BJ (cell line): ENCODE data around the gene SLC13A3. TPM values are rescaled to one million over a fixed set of nuclear protein-coding genes. Genes with fewer than 3 reads are reported as not detected.

Source experiments
- CTCF ChIA-PET: fragments of 350-600 bp; formaldehyde crosslinking; extraction: SDS; loops from one replicate; lab custom pipeline; 2021; ENCODE audit warnings: antibody characterized with exemption, inconsistent platforms; lab: Yijun Ruan, JAX
- POLR2A ChIA-PET: fragments of 300-600 bp; sonication (Branson Sonifier 250); formaldehyde crosslinking; extraction: SDS; loops from one replicate; lab custom pipeline; 2021; ENCODE audit warnings: antibody characterized with exemption; lab: Charles Lee
- DNase-seq: peaks from one replicate; pipeline ENCODE4 v3.0.0-alpha.2; 2011; ENCODE audit warnings: low read depth
- H3K27me3 ChIP-seq: 2 replicates; pipeline ENCODE4 v1.6.0; 2011; ENCODE audit warnings: low read length; ENCODE audit not compliant: control insufficient read depth, insufficient read depth
- H3K36me3 ChIP-seq: 2 replicates; pipeline ENCODE4 v1.5.1; 2011; ENCODE audit warnings: low read length; ENCODE audit not compliant: control insufficient read depth, insufficient read depth
- H3K4me3 ChIP-seq: 2 replicates; pipeline ENCODE4 v1.5.1; 2011; ENCODE audit warnings: low read depth, mild to moderate bottlenecking, control low read depth, low read length
- polyA plus RNA-seq: library from polyadenylated mRNA; depleted of rRNA; stranded (reverse); fragments of >200 nt; gene quantifications from 2 replicates; pipeline ENCODE4 v1.2.3, GENCODE V29; 2011
- TF ChIP-seq, protein P1 (sequence below): IDR thresholded peaks from 2 replicates; pipeline ENCODE4 v1.5.1; 2011; ENCODE audit warnings: low read depth, mild to moderate bottlenecking, control low read depth, inconsistent platforms, low read length, moderate library complexity; ENCODE audit not compliant: insufficient read depth

SLC13A3 gene
- polyA plus RNA-seq, 1 experiment, result 3.5 TPM

GRCh38 chr20:46637020-46637419 is 14.2 kb downstream of the SLC13A3 start:
- Histone ChIP-seq H3K4me3 (no peak overlapping the region), H3K36me3 (no peaks in the 10 kb centered on the region), H3K27me3 (no peaks in the 10 kb centered on the region)
- no peak for DNase-seq
- ChIA-PET CTCF (no interaction called here), POLR2A (no interaction called here)
- TF ChIP-seq, protein P1, sequence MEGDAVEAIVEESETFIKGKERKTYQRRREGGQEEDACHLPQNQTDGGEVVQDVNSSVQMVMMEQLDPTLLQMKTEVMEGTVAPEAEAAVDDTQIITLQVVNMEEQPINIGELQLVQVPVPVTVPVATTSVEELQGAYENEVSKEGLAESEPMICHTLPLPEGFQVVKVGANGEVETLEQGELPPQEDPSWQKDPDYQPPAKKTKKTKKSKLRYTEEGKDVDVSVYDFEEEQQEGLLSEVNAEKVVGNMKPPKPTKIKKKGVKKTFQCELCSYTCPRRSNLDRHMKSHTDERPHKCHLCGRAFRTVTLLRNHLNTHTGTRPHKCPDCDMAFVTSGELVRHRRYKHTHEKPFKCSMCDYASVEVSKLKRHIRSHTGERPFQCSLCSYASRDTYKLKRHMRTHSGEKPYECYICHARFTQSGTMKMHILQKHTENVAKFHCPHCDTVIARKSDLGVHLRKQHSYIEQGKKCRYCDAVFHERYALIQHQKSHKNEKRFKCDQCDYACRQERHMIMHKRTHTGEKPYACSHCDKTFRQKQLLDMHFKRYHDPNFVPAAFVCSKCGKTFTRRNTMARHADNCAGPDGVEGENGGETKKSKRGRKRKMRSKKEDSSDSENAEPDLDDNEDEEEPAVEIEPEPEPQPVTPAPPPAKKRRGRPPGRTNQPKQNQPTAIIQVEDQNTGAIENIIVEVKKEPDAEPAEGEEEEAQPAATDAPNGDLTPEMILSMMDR, result no peak

DNA sequence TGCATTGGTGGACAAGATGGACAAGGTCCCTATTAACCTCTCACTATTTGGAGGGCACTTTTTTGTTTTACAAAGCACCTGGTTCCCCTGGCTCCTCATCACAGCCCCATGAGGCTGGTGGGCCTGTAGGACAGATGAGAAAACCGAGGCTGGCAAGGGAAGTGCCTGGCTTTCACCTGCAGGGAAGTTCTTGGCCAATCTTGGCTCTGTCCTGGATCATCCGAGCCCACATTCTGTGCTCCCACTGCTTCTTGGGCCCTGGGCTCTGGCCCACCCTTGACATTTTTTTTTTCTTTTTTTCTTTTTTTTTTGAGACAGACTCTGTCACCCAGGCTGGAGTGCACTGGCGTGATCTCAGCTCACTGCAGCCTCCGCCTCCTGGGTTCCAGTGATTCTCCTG is 14.7 kb downstream of the SLC13A3 start:
- Histone ChIP-seq H3K4me3 (no peak overlapping the region), H3K27me3 (no peaks in the 10 kb centered on the region), H3K36me3 (no peaks in the 10 kb centered on the region)
- ChIA-PET POLR2A (no interaction called here), CTCF (no interaction called here)
- no peak for DNase-seq
- TF ChIP-seq, protein P1, result no peak

DNA sequence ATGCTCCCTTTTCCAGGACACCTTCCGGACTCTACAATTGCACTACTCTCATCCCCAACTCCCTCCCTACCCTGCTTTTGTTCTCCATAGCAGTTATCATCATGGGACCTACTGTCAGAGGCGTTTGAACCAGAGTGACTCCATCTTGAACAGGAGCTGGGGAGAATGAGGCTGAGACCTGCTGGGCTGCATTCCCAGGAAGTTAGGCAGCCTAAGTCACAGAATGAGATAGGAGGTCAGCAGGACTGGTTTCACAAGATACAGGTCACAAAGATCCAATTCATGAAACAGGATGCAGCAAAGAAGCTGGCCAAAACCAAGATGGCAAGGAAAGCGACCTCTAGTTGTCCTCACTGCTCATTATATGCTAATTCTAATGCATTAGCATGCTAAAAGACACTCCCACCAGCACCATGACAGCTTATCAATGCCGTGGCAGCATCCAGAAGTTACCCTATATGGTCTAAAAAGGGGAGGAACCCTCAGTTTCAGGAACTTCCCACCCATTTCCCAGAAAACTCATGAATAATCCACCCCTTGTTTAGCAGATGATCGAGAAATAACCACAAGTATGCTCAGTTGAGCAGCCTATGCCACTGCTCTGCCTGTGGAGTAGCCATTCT is 15.6 kb downstream of the SLC13A3 start:
- DNase-seq, result no peak
- Histone ChIP-seq H3K27me3 (no peaks in the 10 kb centered on the region), H3K4me3 (no peak overlapping the region), H3K36me3 (no peaks in the 10 kb centered on the region)
- ChIA-PET CTCF (no interaction called here), POLR2A (no interaction called here)
- TF ChIP-seq, protein P1, result no peak

DNA sequence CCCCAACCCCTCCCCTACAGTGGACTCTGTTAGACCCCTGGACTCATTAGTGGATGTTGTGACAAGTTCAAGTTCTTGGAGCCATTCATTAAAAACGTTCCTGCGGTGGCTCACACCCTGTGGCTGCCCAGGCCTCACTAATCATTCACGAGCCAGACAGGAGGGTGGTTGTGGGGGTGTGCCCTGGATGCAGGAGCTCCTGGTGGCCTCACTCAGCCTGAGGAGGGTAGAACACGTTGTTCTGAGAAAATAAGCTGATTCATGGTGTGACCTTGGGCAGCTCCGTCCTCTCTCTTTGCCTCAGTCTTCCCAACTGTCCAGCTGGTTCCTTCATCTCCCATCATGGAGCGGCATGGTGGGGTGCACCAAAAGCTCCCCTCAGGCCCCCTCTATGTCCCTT is 16.7 kb downstream of the SLC13A3 start:
- H3K27me3 ChIP-seq, result no peaks in the 10 kb centered on the region
- ChIA-PET POLR2A (no interaction called here), CTCF (no interaction called here)
- H3K36me3 ChIP-seq, result no peaks in the 10 kb centered on the region
- TF ChIP-seq, protein P1, result no peak
- H3K4me3 ChIP-seq, result no peak overlapping the region
- DNase-seq, result no peak

- POLR2A ChIA-PET, result no interaction called here
- no peak for DNase-seq
- no peaks in the 10 kb centered on the region for H3K36me3 ChIP-seq
- H3K27me3 ChIP-seq, result no peaks in the 10 kb centered on the region
- TF ChIP-seq, protein P1, result no peak
- H3K4me3 ChIP-seq, result no peak overlapping the region
- CTCF ChIA-PET, result no interaction called here
Observed at GRCh38 chr20:46631874-46632446, 19.3 kb downstream of the SLC13A3 start.
